ENCODE data around the gene MS4A10.

MS4A10 gene

GRCh38 chr11:60783911-60784310, 1.2 kb upstream of the MS4A10 start:
- no peaks in the 10 kb centered on the region for H3K36me3 ChIP-seq (ENCODE audit: control insufficient read depth in 4 of 4, insufficient read depth in 4 of 4, low read length in 3 of 4)
- H3K4me3 ChIP-seq (ENCODE audit: control insufficient read depth in 1 of 7, extremely low read depth in 1 of 7, insufficient read depth in 4 of 7, low read depth in 2 of 7, low read length in 6 of 7) = no peak overlapping the region
- WGBS (ENCODE audit: insufficient coverage) = 95% methylated on average over 5 of the region's 7 CpGs
- H3K4me1 ChIP-seq (ENCODE audit: control extremely low read depth in 1 of 4, control insufficient read depth in 4 of 4, insufficient read depth in 4 of 4, low read length in 3 of 4) = no peaks in the 10 kb centered on the region
- H3K9me3 ChIP-seq (ENCODE audit: control extremely low read depth in 1 of 5, control insufficient read depth in 4 of 5, insufficient read depth in 2 of 5, low read depth in 1 of 5, low read length in 4 of 5) = no peaks in the 10 kb centered on the region
- no peaks in the 10 kb centered on the region for H3K27me3 ChIP-seq (replicated peaks in 2 of 5; ENCODE audit: control insufficient read depth in 4 of 5, insufficient read depth in 5 of 5, low read length in 4 of 5)
- CTCF ChIA-PET = interaction anchor here (1.0 to 2.0 kb wide), 4 partner anchors 8 to 95 kb away, joined by 3 to 5 read pairs (median 4); no protein-coding TSS in a partner anchor
- H3K27ac ChIP-seq (ENCODE audit: insufficient read depth in 1 of 2, low read depth in 1 of 2, low read length in 2 of 2, poor library complexity in 1 of 2, severe bottlenecking in 2 of 2) = no peak overlapping the region
- POLR2A ChIA-PET = no interaction called here
- no peak for DNase-seq

GRCh38 chr11:60785806-60786361, 751 bp downstream of the MS4A10 start:
- POLR2A ChIA-PET = no interaction called here
- Histone ChIP-seq H3K36me3 (ENCODE audit: control insufficient read depth in 4 of 4, insufficient read depth in 4 of 4, low read length in 3 of 4) (no peaks in the 10 kb centered on the region), H3K9me3 (ENCODE audit: control extremely low read depth in 1 of 5, control insufficient read depth in 4 of 5, insufficient read depth in 2 of 5, low read depth in 1 of 5, low read length in 4 of 5) (no peaks in the 10 kb centered on the region), H3K4me1 (ENCODE audit: control extremely low read depth in 1 of 4, control insufficient read depth in 4 of 4, insufficient read depth in 4 of 4, low read length in 3 of 4) (no peaks in the 10 kb centered on the region), H3K27ac (ENCODE audit: insufficient read depth in 1 of 2, low read depth in 1 of 2, low read length in 2 of 2, poor library complexity in 1 of 2, severe bottlenecking in 2 of 2) (no peak overlapping the region), H3K4me3 (ENCODE audit: control insufficient read depth in 1 of 7, extremely low read depth in 1 of 7, insufficient read depth in 4 of 7, low read depth in 2 of 7, low read length in 6 of 7) (no peak overlapping the region), H3K27me3 (replicated peaks in 2 of 5; ENCODE audit: control insufficient read depth in 4 of 5, insufficient read depth in 5 of 5, low read length in 4 of 5) (no peaks in the 10 kb centered on the region)
- 95% methylated on average over 7 of the region's 8 CpGs for WGBS (ENCODE audit: insufficient coverage)
- CTCF ChIA-PET = interaction anchor here (2.0 kb wide), 1 partner anchor 15 kb away, joined by 4 read pairs; no protein-coding TSS in a partner anchor
- DNase-seq = no peak

GRCh38 chr11:60786811-60787567, 1.9 kb downstream of the MS4A10 start:
- Histone ChIP-seq H3K27ac (ENCODE audit: insufficient read depth in 1 of 2, low read depth in 1 of 2, low read length in 2 of 2, poor library complexity in 1 of 2, severe bottlenecking in 2 of 2) (no peak overlapping the region), H3K4me3 (ENCODE audit: control insufficient read depth in 1 of 7, extremely low read depth in 1 of 7, insufficient read depth in 4 of 7, low read depth in 2 of 7, low read length in 6 of 7) (no peak overlapping the region), H3K36me3 (ENCODE audit: control insufficient read depth in 4 of 4, insufficient read depth in 4 of 4, low read length in 3 of 4) (no peaks in the 10 kb centered on the region), H3K9me3 (ENCODE audit: control extremely low read depth in 1 of 5, control insufficient read depth in 4 of 5, insufficient read depth in 2 of 5, low read depth in 1 of 5, low read length in 4 of 5) (peaks cover 0 to 6% (median 0%) of the 10 kb centered on the region in 5 experiments), H3K4me1 (ENCODE audit: control extremely low read depth in 1 of 4, control insufficient read depth in 4 of 4, insufficient read depth in 4 of 4, low read length in 3 of 4) (no peaks in the 10 kb centered on the region), H3K27me3 (replicated peaks in 2 of 5; ENCODE audit: control insufficient read depth in 4 of 5, insufficient read depth in 5 of 5, low read length in 4 of 5) (peaks cover 0 to 2% (median 0%) of the 10 kb centered on the region in 5 experiments)
- DNase-seq = no peak
- 95% methylated on average over 13 of the region's 15 CpGs for WGBS (ENCODE audit: insufficient coverage)
- CTCF ChIA-PET = interaction anchor here (1.6 kb wide), 1 partner anchor 10 kb away, joined by 4 read pairs; no protein-coding TSS in a partner anchor
- POLR2A ChIA-PET = no interaction called here

- Histone ChIP-seq H3K27ac (ENCODE audit: insufficient read depth in 1 of 2, low read depth in 1 of 2, low read length in 2 of 2, poor library complexity in 1 of 2, severe bottlenecking in 2 of 2) (no peak overlapping the region), H3K36me3 (ENCODE audit: control insufficient read depth in 4 of 4, insufficient read depth in 4 of 4, low read length in 3 of 4) (no peaks in the 10 kb centered on the region), H3K27me3 (replicated peaks in 2 of 5; ENCODE audit: control insufficient read depth in 4 of 5, insufficient read depth in 5 of 5, low read length in 4 of 5) (peaks cover 0 to 5% (median 0%) of the 10 kb centered on the region in 5 experiments), H3K9me3 (ENCODE audit: control extremely low read depth in 1 of 5, control insufficient read depth in 4 of 5, insufficient read depth in 2 of 5, low read depth in 1 of 5, low read length in 4 of 5) (peaks cover 0 to 6% (median 0%) of the 10 kb centered on the region in 5 experiments), H3K4me1 (ENCODE audit: control extremely low read depth in 1 of 4, control insufficient read depth in 4 of 4, insufficient read depth in 4 of 4, low read length in 3 of 4) (no peaks in the 10 kb centered on the region), H3K4me3 (ENCODE audit: control insufficient read depth in 1 of 7, extremely low read depth in 1 of 7, insufficient read depth in 4 of 7, low read depth in 2 of 7, low read length in 6 of 7) (no peak overlapping the region)
- POLR2A ChIA-PET = no interaction called here
- DNase-seq = no peak
- 93% methylated on average over 3 of the region's 7 CpGs for WGBS (ENCODE audit: insufficient coverage)
- CTCF ChIA-PET = interaction anchor here (1.6 kb wide), 1 partner anchor 11 kb away, joined by 4 read pairs; no protein-coding TSS in a partner anchor
These were observed 3.4 kb downstream of the MS4A10 start for GRCh38 chr11:60788401-60789125.

GRCh38 chr11:60790726-60791125, 5.6 kb downstream of the MS4A10 start:
- Histone ChIP-seq H3K27me3 (replicated peaks in 2 of 5; ENCODE audit: control insufficient read depth in 4 of 5, insufficient read depth in 5 of 5, low read length in 4 of 5) (peaks cover 0 to 5% (median 0%) of the 10 kb centered on the region in 5 experiments), H3K27ac (ENCODE audit: insufficient read depth in 1 of 2, low read depth in 1 of 2, low read length in 2 of 2, poor library complexity in 1 of 2, severe bottlenecking in 2 of 2) (no peak overlapping the region), H3K9me3 (ENCODE audit: control extremely low read depth in 1 of 5, control insufficient read depth in 4 of 5, insufficient read depth in 2 of 5, low read depth in 1 of 5, low read length in 4 of 5) (peaks cover 0 to 6% (median 0%) of the 10 kb centered on the region in 5 experiments), H3K4me3 (ENCODE audit: control insufficient read depth in 1 of 7, extremely low read depth in 1 of 7, insufficient read depth in 4 of 7, low read depth in 2 of 7, low read length in 6 of 7) (no peak overlapping the region), H3K4me1 (ENCODE audit: control extremely low read depth in 1 of 4, control insufficient read depth in 4 of 4, insufficient read depth in 4 of 4, low read length in 3 of 4) (no peaks in the 10 kb centered on the region), H3K36me3 (ENCODE audit: control insufficient read depth in 4 of 4, insufficient read depth in 4 of 4, low read length in 3 of 4) (no peaks in the 10 kb centered on the region)
- ChIA-PET POLR2A (no interaction called here), CTCF (interaction anchor here (0.8 to 2.1 kb wide), 4 partner anchors 9 to 40 kb away, joined by 3 to 7 read pairs (median 4); no protein-coding TSS in a partner anchor)
- 94% methylated on average over 3 of the region's 3 CpGs for WGBS (ENCODE audit: insufficient coverage)
- no peak for DNase-seq

- 100% methylated on average over 4 of the region's 4 CpGs for WGBS (ENCODE audit: insufficient coverage)
- Histone ChIP-seq H3K4me1 (ENCODE audit: control extremely low read depth in 1 of 4, control insufficient read depth in 4 of 4, insufficient read depth in 4 of 4, low read length in 3 of 4) (no peaks in the 10 kb centered on the region), H3K27ac (ENCODE audit: insufficient read depth in 1 of 2, low read depth in 1 of 2, low read length in 2 of 2, poor library complexity in 1 of 2, severe bottlenecking in 2 of 2) (no peak overlapping the region), H3K4me3 (ENCODE audit: control insufficient read depth in 1 of 7, extremely low read depth in 1 of 7, insufficient read depth in 4 of 7, low read depth in 2 of 7, low read length in 6 of 7) (no peak overlapping the region), H3K36me3 (ENCODE audit: control insufficient read depth in 4 of 4, insufficient read depth in 4 of 4, low read length in 3 of 4) (no peaks in the 10 kb centered on the region), H3K27me3 (replicated peaks in 2 of 5; ENCODE audit: control insufficient read depth in 4 of 5, insufficient read depth in 5 of 5, low read length in 4 of 5) (peaks cover 0 to 5% (median 0%) of the 10 kb centered on the region in 5 experiments), H3K9me3 (ENCODE audit: control extremely low read depth in 1 of 5, control insufficient read depth in 4 of 5, insufficient read depth in 2 of 5, low read depth in 1 of 5, low read length in 4 of 5) (peaks cover 0 to 6% (median 0%) of the 10 kb centered on the region in 5 experiments)
- no peak for DNase-seq
- CTCF ChIA-PET = interaction anchor here (0.8 to 2.1 kb wide), 3 partner anchors 10 to 40 kb away, joined by 3 to 7 read pairs (median 5); no protein-coding TSS in a partner anchor
- POLR2A ChIA-PET = no interaction called here
These were observed 6.2 kb downstream of the MS4A10 start for GRCh38 chr11:60791153-60791933.

Measured in common myeloid progenitor, CD34-positive (primary cell).